K562 (cell line): ENCODE results near the gene TXNRD2. TPM values are rescaled to one million over a fixed set of nuclear protein-coding genes. Genes with fewer than 3 reads are reported as not detected.

ENCODE experiments used
- KAT2B ChIP-seq: IDR thresholded peaks from one replicate; pipeline ENCODE4 v1.6.1; 2012; ENCODE audit warnings: low read depth, mild to moderate bottlenecking, control low read depth, inconsistent platforms, low read length, moderate library complexity
- MTA2 ChIP-seq: fragments of 450-650 bp; IDR thresholded peaks from 2 replicates; pipeline ENCODE4 v1.6.1; 2016; ENCODE audit warnings: low read depth
- NEUROD1 ChIP-seq: fragments of 150-350 bp; IDR thresholded peaks from 2 replicates; pipeline ENCODE4 v1.6.1; 2014; ENCODE audit warnings: borderline replicate concordance, low read length, low read depth; ENCODE audit not compliant: partially characterized antibody
- NFYB ChIP-seq: IDR thresholded peaks from 2 replicates; pipeline ENCODE4 v1.6.1; 2011; ENCODE audit warnings: mild to moderate bottlenecking, moderate library complexity; ENCODE audit not compliant: insufficient read length; ENCODE audit errors: extremely low read depth
- POLR2B ChIP-seq: fragments of 450-650 bp; IDR thresholded peaks from 2 replicates; pipeline ENCODE4 v1.6.1; 2018; ENCODE audit warnings: low read depth; ENCODE audit not compliant: partially characterized antibody
- RAD51 ChIP-seq: fragments of 450-650 bp; IDR thresholded peaks from 2 replicates; pipeline ENCODE4 v1.7.1; 2016; ENCODE audit warnings: low read depth, mild to moderate bottlenecking, borderline replicate concordance
- SIN3A ChIP-seq, 2 experiments: fragments of 150-350 bp in 1 of 2; IDR thresholded peaks; 2 replicates each; pipeline ENCODE4 v1.6.1; 2011 to 2016; ENCODE audit warnings: borderline replicate concordance in 2 of 2, low read depth in 2 of 2, low read length in 2 of 2, mild to moderate bottlenecking in 2 of 2, moderate library complexity in 2 of 2; ENCODE audit not compliant: control insufficient read depth in 1 of 2
- SMARCE1 ChIP-seq: fragments of 450-650 bp; IDR thresholded peaks from 2 replicates; pipeline ENCODE4 v1.7.1; 2016; ENCODE audit warnings: mild to moderate bottlenecking
- SP1 ChIP-seq: sonication (generic); formaldehyde crosslinking; IDR thresholded peaks from 2 replicates; pipeline ENCODE4 v1.8.1; 2022; ENCODE audit warnings: mild to moderate bottlenecking, missing genetic modification reagents
- TAL1 ChIP-seq: fragments of 450-650 bp; IDR thresholded peaks from 2 replicates; pipeline ENCODE4 v1.6.1; 2016; ENCODE audit warnings: mild to moderate bottlenecking
- ZBTB7A ChIP-seq: IDR thresholded peaks from 2 replicates; pipeline ENCODE4 v1.6.1; 2011; ENCODE audit warnings: low read depth, mild to moderate bottlenecking, low read length, moderate library complexity, borderline replicate concordance; ENCODE audit not compliant: control insufficient read depth
- ZNF316 ChIP-seq: fragments of 450-650 bp; IDR thresholded peaks from 2 replicates; pipeline ENCODE4 v1.6.1; 2016
- ZNF445 ChIP-seq: fragments of 250-450 bp; sonication (Bioruptor Pico); IDR thresholded peaks from 2 replicates; pipeline ENCODE4 v1.4.0; 2020; ENCODE audit warnings: low read depth, mild to moderate bottlenecking, moderate library complexity
- polyA plus RNA-seq, 8 experiments: library from polyadenylated mRNA; depleted of rRNA in 4 of 8; stranded (reverse) in 5 of 8; unstranded in 3 of 8; fragments of >200 nt; fragmentation: Nextera tagmentation in 2 of 8; fragmentation: Illumina TruSeq in 1 of 8; extraction: Ambion mirVana in 2 of 8; extraction: Trizol in 1 of 8; gene quantifications; 2 replicates each; pipeline versions ENCODE4 v1.2.1 to v1.2.3, GENCODE V29; 2011 to 2014; ENCODE audit warnings: inconsistent platforms in 1 of 8, missing spikeins in 1 of 8
- total RNA-seq, 7 experiments: library from RNA; depleted of rRNA in 6 of 7; stranded (reverse); fragments of >200 nt in 6 of 7; fragmentation: Illumina TruSeq in 2 of 7; extraction: Trizol in 2 of 7; gene quantifications; 2 replicates each; pipeline versions ENCODE4 v1.2.1 to v1.2.3, GENCODE V29; 2011 to 2021; ENCODE audit warnings: low replicate concordance in 1 of 7
- TF ChIP-seq, protein P1 (sequence below): sonication (generic); formaldehyde crosslinking; IDR thresholded peaks from 2 replicates; pipeline ENCODE4 v1.8.1; 2022; ENCODE audit warnings: missing genetic modification reagents
- TF ChIP-seq, protein P2 (sequence below): fragments of 450-650 bp; formaldehyde crosslinking; conservative IDR thresholded peaks from 2 replicates; pipeline ENCODE4 v1.4.0; 2022; ENCODE audit warnings: mild to moderate bottlenecking, missing genetic modification characterization
- TF ChIP-seq, protein P3 (sequence below), 2 experiments: IDR thresholded peaks in 1 of 2; conservative IDR thresholded peaks in 1 of 2; 2 replicates each; pipeline ENCODE4 v1.6.1; 2016; ENCODE audit warnings: low read depth in 2 of 2, mild to moderate bottlenecking in 1 of 2, missing compliant biosample characterization in 1 of 2, missing genetic modification characterization in 1 of 2, moderate library complexity in 1 of 2
- TF ChIP-seq, protein P4 (sequence below): sonication (generic); formaldehyde crosslinking; IDR thresholded peaks from 2 replicates; pipeline ENCODE4 v1.9.0; 2022; ENCODE audit warnings: mild to moderate bottlenecking, missing genetic modification reagents
- TF ChIP-seq, protein P5 (sequence below): fragments of 250-450 bp; sonication (Bioruptor Pico); IDR thresholded peaks from 2 replicates; pipeline ENCODE4 v1.4.0; 2020; ENCODE audit warnings: borderline replicate concordance

TXNRD2 gene
- total and polyA plus RNA-seq, 9 of the 15 experiments (the other 6 are each of a cell fraction or from before 2014, with no cell fraction given), result 3.3 to 80.2 (median 49.4) TPM

DNA sequence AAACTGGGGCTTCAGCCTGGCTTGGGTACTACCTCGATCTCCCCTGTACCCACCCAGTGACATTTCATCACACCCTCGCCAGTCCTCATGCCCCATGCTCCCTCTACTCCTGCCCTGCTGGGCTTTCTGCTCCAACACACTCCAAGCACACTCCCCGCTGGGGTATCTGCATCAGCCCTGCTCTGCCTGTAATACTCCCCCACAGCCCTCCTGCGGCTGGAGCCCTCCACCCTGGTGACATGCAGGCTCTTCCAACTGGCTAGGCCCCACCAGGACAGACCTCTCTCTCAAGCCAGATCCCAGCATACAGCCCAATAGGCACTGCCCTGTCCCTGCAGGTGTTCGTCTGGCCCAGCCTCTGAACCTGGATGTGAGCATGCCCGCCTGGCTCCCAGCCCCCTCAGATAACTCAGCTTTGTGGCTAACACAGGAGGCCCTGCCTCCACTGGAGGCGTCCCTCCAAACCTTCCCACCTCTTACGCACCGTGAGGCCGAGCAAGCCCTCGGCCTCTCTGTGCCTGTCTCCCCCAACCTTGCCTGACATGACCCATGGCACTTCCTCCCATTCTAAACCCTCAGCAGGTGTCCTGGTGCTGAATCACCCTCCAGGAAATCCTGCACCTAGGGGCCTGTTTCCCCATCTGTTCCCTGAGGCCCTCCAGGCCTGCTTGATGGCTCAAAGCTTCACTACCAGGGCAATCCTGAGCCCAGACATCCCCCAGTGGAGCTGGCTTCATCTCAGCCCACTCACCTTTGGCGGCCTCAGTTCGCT, 33.5 kb upstream of the TXNRD2 start (continued):
- TF ChIP-seq SIN3A (IDR thresholded peaks at IDR 0.05; ENCODE audit: borderline replicate concordance in 2 of 2, control insufficient read depth in 1 of 2, low read depth in 2 of 2, low read length in 2 of 2) (peak in 1 of 2 experiments; percentile 23; a peak in 1 of 4 replicates), ZNF445 (CRISPR knock-in tag) (no peak), SMARCE1 (peak; percentile 66; the same call in 1 of the 2 replicates), KAT2B (no peak), SP1 (CRISPR knock-in tag) (no peak), RAD51 (no peak), TAL1 (peak; percentile 63; the same call in 1 of the 2 replicates), NFYB (no peak), ZNF316 (peak; percentile 73), ZBTB7A (peak; percentile 91), MTA2 (peak; percentile 53; the same call in 1 of the 2 replicates), NEUROD1 (peak; percentile 32), POLR2B (peak; percentile 22)
- TF ChIP-seq, protein P1, sequence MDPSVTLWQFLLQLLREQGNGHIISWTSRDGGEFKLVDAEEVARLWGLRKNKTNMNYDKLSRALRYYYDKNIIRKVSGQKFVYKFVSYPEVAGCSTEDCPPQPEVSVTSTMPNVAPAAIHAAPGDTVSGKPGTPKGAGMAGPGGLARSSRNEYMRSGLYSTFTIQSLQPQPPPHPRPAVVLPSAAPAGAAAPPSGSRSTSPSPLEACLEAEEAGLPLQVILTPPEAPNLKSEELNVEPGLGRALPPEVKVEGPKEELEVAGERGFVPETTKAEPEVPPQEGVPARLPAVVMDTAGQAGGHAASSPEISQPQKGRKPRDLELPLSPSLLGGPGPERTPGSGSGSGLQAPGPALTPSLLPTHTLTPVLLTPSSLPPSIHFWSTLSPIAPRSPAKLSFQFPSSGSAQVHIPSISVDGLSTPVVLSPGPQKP, result no peak
- TF ChIP-seq, protein P2, sequence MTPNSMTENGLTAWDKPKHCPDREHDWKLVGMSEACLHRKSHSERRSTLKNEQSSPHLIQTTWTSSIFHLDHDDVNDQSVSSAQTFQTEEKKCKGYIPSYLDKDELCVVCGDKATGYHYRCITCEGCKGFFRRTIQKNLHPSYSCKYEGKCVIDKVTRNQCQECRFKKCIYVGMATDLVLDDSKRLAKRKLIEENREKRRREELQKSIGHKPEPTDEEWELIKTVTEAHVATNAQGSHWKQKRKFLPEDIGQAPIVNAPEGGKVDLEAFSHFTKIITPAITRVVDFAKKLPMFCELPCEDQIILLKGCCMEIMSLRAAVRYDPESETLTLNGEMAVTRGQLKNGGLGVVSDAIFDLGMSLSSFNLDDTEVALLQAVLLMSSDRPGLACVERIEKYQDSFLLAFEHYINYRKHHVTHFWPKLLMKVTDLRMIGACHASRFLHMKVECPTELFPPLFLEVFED (CRISPR knock-in tag), result peak; percentile 80
- TF ChIP-seq, protein P3, sequence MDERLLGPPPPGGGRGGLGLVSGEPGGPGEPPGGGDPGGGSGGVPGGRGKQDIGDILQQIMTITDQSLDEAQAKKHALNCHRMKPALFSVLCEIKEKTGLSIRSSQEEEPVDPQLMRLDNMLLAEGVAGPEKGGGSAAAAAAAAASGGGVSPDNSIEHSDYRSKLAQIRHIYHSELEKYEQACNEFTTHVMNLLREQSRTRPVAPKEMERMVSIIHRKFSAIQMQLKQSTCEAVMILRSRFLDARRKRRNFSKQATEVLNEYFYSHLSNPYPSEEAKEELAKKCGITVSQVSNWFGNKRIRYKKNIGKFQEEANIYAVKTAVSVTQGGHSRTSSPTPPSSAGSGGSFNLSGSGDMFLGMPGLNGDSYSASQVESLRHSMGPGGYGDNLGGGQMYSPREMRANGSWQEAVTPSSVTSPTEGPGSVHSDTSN (CRISPR knock-in tag; IDR thresholded peaks at IDR 0.05; ENCODE audit: low read depth), result no peak
- TF ChIP-seq, protein P3 (tag; conservative IDR thresholded peaks at IDR 0.05; ENCODE audit: low read depth), result no peak
- TF ChIP-seq, protein P4, sequence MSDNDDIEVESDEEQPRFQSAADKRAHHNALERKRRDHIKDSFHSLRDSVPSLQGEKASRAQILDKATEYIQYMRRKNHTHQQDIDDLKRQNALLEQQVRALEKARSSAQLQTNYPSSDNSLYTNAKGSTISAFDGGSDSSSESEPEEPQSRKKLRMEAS (CRISPR knock-in tag), result no peak
- TF ChIP-seq, protein P5, sequence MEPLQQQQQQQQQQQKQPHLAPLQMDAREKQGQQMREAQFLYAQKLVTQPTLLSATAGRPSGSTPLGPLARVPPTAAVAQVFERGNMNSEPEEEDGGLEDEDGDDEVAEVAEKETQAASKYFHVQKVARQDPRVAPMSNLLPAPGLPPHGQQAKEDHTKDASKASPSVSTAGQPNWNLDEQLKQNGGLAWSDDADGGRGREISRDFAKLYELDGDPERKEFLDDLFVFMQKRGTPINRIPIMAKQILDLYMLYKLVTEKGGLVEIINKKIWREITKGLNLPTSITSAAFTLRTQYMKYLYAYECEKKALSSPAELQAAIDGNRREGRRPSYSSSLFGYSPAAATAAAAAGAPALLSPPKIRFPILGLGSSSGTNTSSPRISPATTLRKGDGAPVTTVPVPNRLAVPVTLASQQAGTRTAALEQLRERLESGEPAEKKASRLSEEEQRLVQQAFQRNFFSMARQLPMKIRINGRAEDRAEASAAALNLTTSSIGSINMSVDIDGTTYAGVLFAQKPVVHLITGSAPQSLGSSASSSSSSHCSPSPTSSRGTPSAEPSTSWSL (CRISPR knock-in tag), result no peak; the same call in 1 of the 2 replicates
